Caco-2 (cell line): ENCODE measurements around the gene KIF1C. TPM values are rescaled to one million over a fixed set of nuclear protein-coding genes. Genes with fewer than 3 reads are reported as not detected.

ENCODE experiments used
- BruUV-seq: library from RNA; stranded (reverse); fragments of 400-500 nt; replicated peaks from 2 replicates; lab custom pipeline; 2021; lab: Mats Ljungman, UMichigan
- CTCF ChIA-PET: fragments of 300-600 bp; sonication (Branson Sonifier 250); formaldehyde crosslinking; loops from one replicate; lab custom pipeline; 2022; ENCODE audit warnings: antibody characterized with exemption; lab: Charles Lee
- POLR2A ChIA-PET: fragments of 300-600 bp; sonication (Branson Sonifier 250); formaldehyde crosslinking; loops from one replicate; lab custom pipeline; 2022; ENCODE audit warnings: antibody characterized with exemption; lab: Charles Lee
- DNase-seq, 2 experiments: peaks; one replicate each; pipeline versions ENCODE4 v3.0.0 to v3.0.0-alpha.2; 2020 to 2022
- H3K27me3 ChIP-seq: replicated peaks from 2 replicates; pipeline ENCODE4 v1.6.0; 2011; ENCODE audit warnings: low read length; ENCODE audit not compliant: control insufficient read depth, insufficient read depth
- H3K36me3 ChIP-seq: 2 replicates; pipeline ENCODE4 v1.5.1; 2011; ENCODE audit warnings: low read length; ENCODE audit not compliant: control insufficient read depth, insufficient read depth
- H3K4me1 ChIP-seq: fragments of 250-450 bp; sonication (Bioruptor Pico); 2 replicates; pipeline ENCODE4 v1.5.1; 2020; ENCODE audit warnings: mild to moderate bottlenecking
- H3K4me3 ChIP-seq: 2 replicates; pipeline ENCODE4 v1.5.1; 2011; ENCODE audit warnings: low read depth, mild to moderate bottlenecking, control low read depth, low read length
- H3K9me3 ChIP-seq: fragments of 250-450 bp; sonication (Bioruptor Pico); 2 replicates; pipeline ENCODE4 v1.5.1; 2020; ENCODE audit warnings: mild to moderate bottlenecking, moderate library complexity
- H3K27ac Mint-ChIP-seq: one replicate; pipeline ENCODE4 v1.8.0; 2022; ENCODE audit warnings: mixed read lengths; ENCODE audit not compliant: unreplicated experiment
- H3K27me3 Mint-ChIP-seq: one replicate; pipeline ENCODE4 v1.8.0; 2022; ENCODE audit warnings: mixed read lengths; ENCODE audit not compliant: insufficient read depth, unreplicated experiment
- H3K36me3 Mint-ChIP-seq: one replicate; pipeline ENCODE4 v1.8.0; 2022; ENCODE audit warnings: mild to moderate bottlenecking, mixed read lengths; ENCODE audit not compliant: insufficient read depth, unreplicated experiment
- H3K4me1 Mint-ChIP-seq: one replicate; pipeline ENCODE4 v1.8.0; 2022; ENCODE audit warnings: low read depth, mixed read lengths; ENCODE audit not compliant: unreplicated experiment
- H3K4me3 Mint-ChIP-seq: one replicate; pipeline ENCODE4 v1.8.0; 2022; ENCODE audit warnings: mild to moderate bottlenecking, moderate library complexity, mixed read lengths; ENCODE audit not compliant: unreplicated experiment
- H3K9me3 Mint-ChIP-seq: one replicate; pipeline ENCODE4 v1.8.0; 2022; ENCODE audit warnings: mixed read lengths; ENCODE audit not compliant: unreplicated experiment
- CTCF ChIP-seq, 2 experiments: fragments of 200-600 bp in 1 of 2; IDR thresholded peaks; 1 replicate in 1 of 2; 2 replicates in 1 of 2; pipeline versions ENCODE4 v1.5.1 to v1.8.0; 2011 to 2022; ENCODE audit warnings: antibody characterized with exemption in 1 of 2, control low read depth in 1 of 2, inconsistent platforms in 1 of 2, low read depth in 1 of 2, low read length in 1 of 2, mild to moderate bottlenecking in 1 of 2, moderate library complexity in 1 of 2; ENCODE audit not compliant: insufficient read depth in 1 of 2, severe bottlenecking in 1 of 2, unreplicated experiment in 1 of 2
- intact Hi-C: fragments of 100-400 bp; cut with micrococcal nuclease; formaldehyde crosslinking; loops from one replicate; pipeline ENCODE4 v1.10.0; 2022; ENCODE audit not compliant: unreplicated experiment
- total RNA-seq: library from RNA; stranded (reverse); gene quantifications from 2 replicates; pipeline ENCODE4 v1.2.3, GENCODE V29; 2022

The KIF1C gene
- total RNA-seq, 1 experiment from 2014 or later, result 87.5 TPM

- ChIA-PET POLR2A (no interaction called here), CTCF (no interaction called here)
- Histone ChIP-seq H3K4me1 (peaks cover 5% of the 10 kb centered on the region), H3K4me3 (no peak overlapping the region), H3K9me3 (no peaks in the 10 kb centered on the region), H3K36me3 (peaks cover 1% of the 10 kb centered on the region), H3K27me3 (no peaks in the 10 kb centered on the region)
- Mint-ChIP-seq H3K27ac (no peak overlapping the region), H3K9me3 (no peaks in the 10 kb centered on the region), H3K4me3 (no peak overlapping the region), H3K36me3 (peaks cover 69% of the 10 kb centered on the region), H3K27me3 (no peaks in the 10 kb centered on the region), H3K4me1 (no peaks in the 10 kb centered on the region)
- no TSS peak for BruUV-seq
- no peak for DNase-seq
- intact Hi-C loops, result no loop called here
- no peak for TF ChIP-seq CTCF (IDR thresholded peaks at IDR 0.05; ENCODE audit: insufficient read depth in 1 of 2, low read depth in 1 of 2, low read length in 1 of 2, severe bottlenecking in 1 of 2, unreplicated experiment in 1 of 2)
These were observed 5.6 kb downstream of the KIF1C start for GRCh38 chr17:5003214-5003867.

- no peak overlapping the region for H3K4me3 ChIP-seq
- no peaks in the 10 kb centered on the region for H3K4me1 ChIP-seq
- ChIA-PET CTCF (no interaction called here), POLR2A (no interaction called here)
- Mint-ChIP-seq H3K4me1 (no peaks in the 10 kb centered on the region), H3K9me3 (no peaks in the 10 kb centered on the region), H3K4me3 (no peak overlapping the region), H3K27me3 (no peaks in the 10 kb centered on the region), H3K27ac (no peak overlapping the region), H3K36me3 (peaks cover 35% of the 10 kb centered on the region)
- no peaks in the 10 kb centered on the region for H3K9me3 ChIP-seq
- intact Hi-C loops, result no loop called here
- H3K36me3 ChIP-seq, result no peaks in the 10 kb centered on the region; the same call in 1 of the 2 replicates
- DNase-seq, result no peak
- no peaks in the 10 kb centered on the region for H3K27me3 ChIP-seq
- no peak for TF ChIP-seq CTCF (IDR thresholded peaks at IDR 0.05; ENCODE audit: insufficient read depth in 1 of 2, low read depth in 1 of 2, low read length in 1 of 2, severe bottlenecking in 1 of 2, unreplicated experiment in 1 of 2)
- no TSS peak for BruUV-seq
These were observed 14.2 kb downstream of the KIF1C start for GRCh38 chr17:5011928-5012327.

- intact Hi-C loops, result no loop called here
- POLR2A ChIA-PET, result interaction anchor here (0.6 kb wide), 1 partner anchor 915 kb away, joined by 3 read pairs; no protein-coding TSS in a partner anchor
These were observed 16.6 kb downstream of the KIF1C start for GRCh38 chr17:5014357-5014756.

More at GRCh38 chr17:5014357-5014756, 16.6 kb downstream of the KIF1C start:
- H3K27ac Mint-ChIP-seq, result no peak overlapping the region
- no peaks in the 10 kb centered on the region for H3K4me1 Mint-ChIP-seq
- Histone ChIP-seq H3K4me3 (no peak overlapping the region), H3K9me3 (no peaks in the 10 kb centered on the region), H3K4me1 (no peaks in the 10 kb centered on the region), H3K27me3 (no peaks in the 10 kb centered on the region), H3K36me3 (no peaks in the 10 kb centered on the region; the same call in 1 of the 2 replicates)
- DNase-seq, result no peak
- H3K36me3 Mint-ChIP-seq, result peaks cover 23% of the 10 kb centered on the region
- no peaks in the 10 kb centered on the region for H3K9me3 Mint-ChIP-seq
- TF ChIP-seq CTCF (IDR thresholded peaks at IDR 0.05; ENCODE audit: insufficient read depth in 1 of 2, low read depth in 1 of 2, low read length in 1 of 2, severe bottlenecking in 1 of 2, unreplicated experiment in 1 of 2), result no peak
- no peaks in the 10 kb centered on the region for H3K27me3 Mint-ChIP-seq
- no TSS peak for BruUV-seq
- H3K4me3 Mint-ChIP-seq, result no peak overlapping the region
- CTCF ChIA-PET, result no interaction called here
